IMR-90 (cell line): ENCODE data around the gene PITX2. TPM values are rescaled to one million over a fixed set of nuclear protein-coding genes. Genes with fewer than 3 reads are reported as not detected.
A peak's percentile ranks its signal among the peaks of the same experiment; 100 is the strongest.

Experiments used
- ATAC-seq: fragments of 200-7000 bp; cut with Tn5 transposase; 2 replicates; pipeline ENCODE4 v1.9.1; 2020; ENCODE audit warnings: low read depth, mild to moderate bottlenecking, moderate library complexity
- BruUV-seq: library from RNA; stranded (reverse); fragments of 400-500 nt; replicated peaks from 2 replicates; lab custom pipeline; 2021; lab: Mats Ljungman, UMichigan
- CTCF ChIA-PET: fragments of 300-600 bp; formaldehyde crosslinking; extraction: SDS; loops from one replicate; lab custom pipeline; 2021; ENCODE audit warnings: antibody characterized with exemption; lab: Yijun Ruan, JAX
- POLR2A ChIA-PET: fragments of 300-600 bp; sonication (Branson Sonifier 250); formaldehyde crosslinking; loops from one replicate; lab custom pipeline; 2022; ENCODE audit warnings: antibody characterized with exemption; ENCODE audit not compliant: unreplicated experiment; lab: Charles Lee
- DNase-seq: peaks from one replicate; pipeline ENCODE4 v3.0.0; 2013
- H2AFZ ChIP-seq: replicated peaks from 2 replicates; pipeline ENCODE3; 2013; ENCODE audit warnings: low read length, mild to moderate bottlenecking; ENCODE audit not compliant: poor library complexity
- H2AK5ac ChIP-seq: 2 replicates; pipeline ENCODE4 v1.6.1; 2013; ENCODE audit warnings: low read depth, low read length, inconsistent platforms
- H2AK9ac ChIP-seq: replicated peaks from 2 replicates; pipeline ENCODE3; 2013; ENCODE audit warnings: mild to moderate bottlenecking, low read depth, low read length, moderate library complexity; ENCODE audit not compliant: poor library complexity
- H2BK120ac ChIP-seq: 2 replicates; pipeline ENCODE4 v1.6.1; 2013; ENCODE audit warnings: low read depth, low read length, inconsistent platforms
- H2BK15ac ChIP-seq: 3 replicates; pipeline ENCODE4 v1.6.1; 2013; ENCODE audit warnings: low read depth, low read length, inconsistent platforms
- H2BK20ac ChIP-seq: 2 replicates; pipeline ENCODE4 v1.6.1; 2013; ENCODE audit warnings: low read depth, mild to moderate bottlenecking, inconsistent platforms, low read length, moderate library complexity
- H2BK5ac ChIP-seq: 2 replicates; pipeline ENCODE4 v1.6.1; 2013; ENCODE audit warnings: mild to moderate bottlenecking, low read depth, low read length, inconsistent platforms; ENCODE audit not compliant: poor library complexity, severe bottlenecking
- H3K14ac ChIP-seq: replicated peaks from 2 replicates; pipeline ENCODE4 v1.6.1; 2013; ENCODE audit warnings: low read depth, low read length, inconsistent platforms
- H3K18ac ChIP-seq: 2 replicates; pipeline ENCODE4 v1.6.1; 2013; ENCODE audit warnings: low read depth, low read length, control low read depth
- H3K23ac ChIP-seq: 2 replicates; pipeline ENCODE4 v1.6.1; 2013; ENCODE audit warnings: low read depth, low read length, inconsistent platforms
- H3K27ac ChIP-seq: 2 replicates; pipeline ENCODE4 v1.5.1; 2013; ENCODE audit warnings: mild to moderate bottlenecking, control low read depth, low read length; ENCODE audit not compliant: insufficient read depth
- H3K27me3 ChIP-seq: 2 replicates; pipeline ENCODE4 v1.6.1; 2013; ENCODE audit warnings: low read length; ENCODE audit not compliant: control insufficient read depth, insufficient read depth
- H3K36me3 ChIP-seq: 2 replicates; pipeline ENCODE4 v1.6.1; 2013; ENCODE audit warnings: low read length, mixed read lengths; ENCODE audit not compliant: control insufficient read depth, insufficient read depth
- H3K4ac ChIP-seq: 2 replicates; pipeline ENCODE4 v1.6.1; 2013; ENCODE audit warnings: low read depth, low read length, inconsistent platforms
- H3K4me1 ChIP-seq: 2 replicates; pipeline ENCODE4 v1.6.1; 2013; ENCODE audit warnings: low read length, mixed read lengths; ENCODE audit not compliant: control insufficient read depth, insufficient read depth
- H3K4me2 ChIP-seq: 2 replicates; pipeline ENCODE4 v1.6.1; 2013; ENCODE audit warnings: low read depth, mild to moderate bottlenecking, control low read depth, low read length, moderate library complexity
- H3K4me3 ChIP-seq: 2 replicates; pipeline ENCODE4 v1.5.1; 2013; ENCODE audit warnings: low read depth, mild to moderate bottlenecking, control low read depth, low read length, moderate library complexity; ENCODE audit not compliant: insufficient read depth
- H3K56ac ChIP-seq: 2 replicates; pipeline ENCODE4 v1.6.1; 2013; ENCODE audit warnings: low read length, inconsistent platforms; ENCODE audit not compliant: insufficient read depth; ENCODE audit errors: extremely low read depth
- H3K79me1 ChIP-seq, 2 experiments: 2 replicates each; pipeline ENCODE4 v1.6.1; 2013; ENCODE audit warnings: low read length in 2 of 2, inconsistent platforms in 1 of 2, low read depth in 1 of 2
- H3K9ac ChIP-seq: 2 replicates; pipeline ENCODE4 v1.6.1; 2013; ENCODE audit warnings: low read depth, low read length, control low read depth
- H3K9me1 ChIP-seq: 2 replicates; pipeline ENCODE4 v1.6.1; 2013; ENCODE audit warnings: low read length, inconsistent platforms; ENCODE audit not compliant: insufficient read depth
- H3K9me3 ChIP-seq: 2 replicates; pipeline ENCODE4 v1.6.1; 2013; ENCODE audit warnings: low read length; ENCODE audit not compliant: control insufficient read depth, insufficient read depth
- H4K20me1 ChIP-seq: 2 replicates; pipeline ENCODE4 v1.6.1; 2013; ENCODE audit warnings: low read length, inconsistent platforms; ENCODE audit not compliant: insufficient read depth
- H4K5ac ChIP-seq: 2 replicates; pipeline ENCODE4 v1.6.1; 2013; ENCODE audit warnings: mild to moderate bottlenecking, low read depth, low read length, control low read depth
- H4K8ac ChIP-seq, 2 experiments: 2 replicates each; pipeline ENCODE4 v1.6.1; 2013; ENCODE audit warnings: low read depth in 2 of 2, low read length in 2 of 2, control low read depth in 1 of 2, inconsistent platforms in 1 of 2
- H4K91ac ChIP-seq: 2 replicates; pipeline ENCODE4 v1.6.1; 2013; ENCODE audit warnings: low read depth, low read length, inconsistent platforms; ENCODE audit not compliant: insufficient read depth
- BHLHE40 ChIP-seq: fragments of 150-350 bp; IDR thresholded peaks from 2 replicates; pipeline ENCODE4 v1.6.1; 2016; ENCODE audit warnings: mild to moderate bottlenecking, low read depth, low read length
- CEBPB ChIP-seq: IDR thresholded peaks from 2 replicates; pipeline ENCODE4 v1.6.1; 2012; ENCODE audit warnings: low read depth, low read length, improper control_type of control experiment
- CHD1 ChIP-seq: IDR thresholded peaks from 2 replicates; pipeline ENCODE4 v1.6.1; 2012; ENCODE audit warnings: low read depth, low read length, improper control_type of control experiment
- CTCF ChIP-seq: conservative IDR thresholded peaks from 2 replicates; pipeline ENCODE4 v1.5.1; 2012; ENCODE audit warnings: mild to moderate bottlenecking, low read depth, low read length, improper control_type of control experiment
- FOS ChIP-seq: fragments of 150-350 bp; IDR thresholded peaks from 2 replicates; pipeline ENCODE4 v1.6.1; 2016; ENCODE audit warnings: low read depth, low read length
- MAFK ChIP-seq: IDR thresholded peaks from 2 replicates; pipeline ENCODE4 v1.6.1; 2012; ENCODE audit warnings: low read depth, low read length, improper control_type of control experiment
- MAZ ChIP-seq: IDR thresholded peaks from 2 replicates; pipeline ENCODE4 v1.6.1; 2012; ENCODE audit warnings: low read depth, mild to moderate bottlenecking, low read length, improper control_type of control experiment, moderate library complexity, borderline replicate concordance
- MXI1 ChIP-seq: IDR thresholded peaks from 2 replicates; pipeline ENCODE4 v1.6.1; 2012; ENCODE audit warnings: low read depth, mild to moderate bottlenecking, low read length, moderate library complexity, borderline replicate concordance
- NFE2L2 ChIP-seq: fragments of 150-350 bp; IDR thresholded peaks from 2 replicates; pipeline ENCODE4 v1.6.1; 2016; ENCODE audit warnings: low read depth, mild to moderate bottlenecking, low read length
- RAD21 ChIP-seq: IDR thresholded peaks from 2 replicates; pipeline ENCODE4 v1.6.1; 2012; ENCODE audit warnings: low read length, improper control_type of control experiment
- RCOR1 ChIP-seq: IDR thresholded peaks from 2 replicates; pipeline ENCODE4 v1.6.1; 2012; ENCODE audit warnings: mild to moderate bottlenecking, low read length, improper control_type of control experiment; ENCODE audit not compliant: insufficient replicate concordance
- RFX5 ChIP-seq: IDR thresholded peaks from 2 replicates; pipeline ENCODE4 v1.8.0; 2012; ENCODE audit warnings: low read depth, mild to moderate bottlenecking, low read length, moderate library complexity
- SMC3 ChIP-seq: fragments of 150-350 bp; IDR thresholded peaks from 2 replicates; pipeline ENCODE4 v1.6.1; 2016; ENCODE audit warnings: low read depth, mild to moderate bottlenecking, antibody characterized with exemption, low read length, moderate library complexity
- USF2 ChIP-seq: fragments of 150-350 bp; IDR thresholded peaks from 2 replicates; pipeline ENCODE4 v1.6.1; 2017; ENCODE audit warnings: mild to moderate bottlenecking, antibody characterized with exemption, low read length, low read depth
- dilution Hi-C: fragments of 300-500 bp; cut with HindIII; formaldehyde crosslinking; loops from one replicate; pipeline ENCODE4 v1.14.3; 2018; ENCODE audit warnings: low sequenced_read_pairs; ENCODE audit not compliant: unreplicated experiment
- in situ Hi-C: fragments of 300-500 bp; cut with MboI; formaldehyde crosslinking; loops from 3 replicates; pipeline ENCODE4 v1.14.3; 2019; ENCODE audit warnings: low sequenced_read_pairs, inconsistent platforms, mixed read lengths
- intact Hi-C: fragments of 100-400 bp; cut with micrococcal nuclease; formaldehyde crosslinking; loops from 2 replicates; pipeline ENCODE4 v1.10.0; 2022
- polyA plus RNA-seq, 3 experiments: library from polyadenylated mRNA; depleted of rRNA; stranded (reverse); fragments of >200 nt; gene quantifications; 2 replicates each; pipeline ENCODE4 v1.2.3, GENCODE V29; 2012; ENCODE audit warnings: low replicate concordance in 1 of 3
- total RNA-seq: library from RNA; depleted of rRNA; stranded (reverse); fragments of >200 nt; gene quantifications from 2 replicates; pipeline ENCODE4 v1.2.3, GENCODE V29; 2012
- TF ChIP-seq, protein P1 (sequence below): fragments of 150-350 bp; IDR thresholded peaks from 2 replicates; pipeline ENCODE4 v1.6.1; 2016; ENCODE audit warnings: low read depth, mild to moderate bottlenecking, low read length, moderate library complexity, borderline replicate concordance

PITX2 gene
- total and polyA plus RNA-seq, 2 of the 4 experiments (the other 2 are of a cell fraction), result 3.0 to 6.3 TPM

GRCh38 chr4:110654254-110654635, 31.4 kb upstream of the PITX2 start:
- TF ChIP-seq RFX5, result no peak
- no peak for TF ChIP-seq MXI1
- TF ChIP-seq, protein P1, sequence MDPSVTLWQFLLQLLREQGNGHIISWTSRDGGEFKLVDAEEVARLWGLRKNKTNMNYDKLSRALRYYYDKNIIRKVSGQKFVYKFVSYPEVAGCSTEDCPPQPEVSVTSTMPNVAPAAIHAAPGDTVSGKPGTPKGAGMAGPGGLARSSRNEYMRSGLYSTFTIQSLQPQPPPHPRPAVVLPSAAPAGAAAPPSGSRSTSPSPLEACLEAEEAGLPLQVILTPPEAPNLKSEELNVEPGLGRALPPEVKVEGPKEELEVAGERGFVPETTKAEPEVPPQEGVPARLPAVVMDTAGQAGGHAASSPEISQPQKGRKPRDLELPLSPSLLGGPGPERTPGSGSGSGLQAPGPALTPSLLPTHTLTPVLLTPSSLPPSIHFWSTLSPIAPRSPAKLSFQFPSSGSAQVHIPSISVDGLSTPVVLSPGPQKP, result no peak
- TF ChIP-seq CHD1, result no peak
- no peak for TF ChIP-seq MAFK
- TF ChIP-seq FOS, result no peak
- no peak for TF ChIP-seq RCOR1
- no peak; the same call in 1 of the 2 replicates for TF ChIP-seq USF2
- TF ChIP-seq CEBPB, result no peak
- TF ChIP-seq MAZ, result no peak
- TF ChIP-seq NFE2L2, result no peak
- no peak for TF ChIP-seq SMC3
- no peak for TF ChIP-seq RAD21
- TF ChIP-seq BHLHE40, result no peak
- TF ChIP-seq CTCF, result no peak
- H3K56ac ChIP-seq, result no peak overlapping the region
- H2BK120ac ChIP-seq, result no peak overlapping the region
- H4K8ac ChIP-seq, result no peak overlapping the region
- H3K9me1 ChIP-seq, result no peaks in the 10 kb centered on the region
- H3K14ac ChIP-seq, result no peak overlapping the region
- no peak overlapping the region for H4K5ac ChIP-seq
- no peak overlapping the region for H2AFZ ChIP-seq
- intact Hi-C loops (loop anchor here (5.0 kb wide), 1 partner anchor 198 kb away; no protein-coding TSS in a partner anchor), in situ Hi-C loops (no loop called here), dilution Hi-C loops (no loop called here)
- H2BK5ac ChIP-seq, result no peak overlapping the region
- H2AK5ac ChIP-seq, result no peak overlapping the region
- H2BK20ac ChIP-seq, result no peak overlapping the region
- H3K36me3 ChIP-seq, result no peaks in the 10 kb centered on the region
- H4K20me1 ChIP-seq, result no peaks in the 10 kb centered on the region
- ChIA-PET POLR2A (no interaction called here), CTCF (no interaction called here)
- DNase-seq, result peak; percentile 32
- no TSS peak for BruUV-seq
- ATAC-seq, result peak; percentile 71
- H3K27ac ChIP-seq, result no peak overlapping the region
- no peak overlapping the region for H3K9ac ChIP-seq
- no peaks in the 10 kb centered on the region for H3K4me1 ChIP-seq
- H2AK9ac ChIP-seq, result no peak overlapping the region
- H2BK15ac ChIP-seq, result no peak overlapping the region
- no peak overlapping the region for H3K23ac ChIP-seq
- no peak overlapping the region for H3K4me2 ChIP-seq
- H3K79me1 ChIP-seq, result no peaks in the 10 kb centered on the region
- no peak overlapping the region for H3K4me3 ChIP-seq
- no peak overlapping the region for H4K91ac ChIP-seq
- peaks cover 2% of the 10 kb centered on the region; the same call in 1 of the 2 replicates for H3K9me3 ChIP-seq
- no peak overlapping the region for H3K18ac ChIP-seq
- H3K4ac ChIP-seq, result no peak overlapping the region
- no peaks in the 10 kb centered on the region for H3K27me3 ChIP-seq
